ENCODE results near the gene DPP9. TPM values are rescaled to one million over a fixed set of nuclear protein-coding genes. Genes with fewer than 3 reads are reported as not detected.
"Not testable (repeated sequence)": the region's sequence is repeated elsewhere in the genome, so short reads cannot be mapped to it uniquely, and the experiment has no call there.

DPP9 gene
- polyA plus RNA-seq = 10 to 100 TPM; 18.6 to 36.4 (median 23.4) TPM

DNA sequence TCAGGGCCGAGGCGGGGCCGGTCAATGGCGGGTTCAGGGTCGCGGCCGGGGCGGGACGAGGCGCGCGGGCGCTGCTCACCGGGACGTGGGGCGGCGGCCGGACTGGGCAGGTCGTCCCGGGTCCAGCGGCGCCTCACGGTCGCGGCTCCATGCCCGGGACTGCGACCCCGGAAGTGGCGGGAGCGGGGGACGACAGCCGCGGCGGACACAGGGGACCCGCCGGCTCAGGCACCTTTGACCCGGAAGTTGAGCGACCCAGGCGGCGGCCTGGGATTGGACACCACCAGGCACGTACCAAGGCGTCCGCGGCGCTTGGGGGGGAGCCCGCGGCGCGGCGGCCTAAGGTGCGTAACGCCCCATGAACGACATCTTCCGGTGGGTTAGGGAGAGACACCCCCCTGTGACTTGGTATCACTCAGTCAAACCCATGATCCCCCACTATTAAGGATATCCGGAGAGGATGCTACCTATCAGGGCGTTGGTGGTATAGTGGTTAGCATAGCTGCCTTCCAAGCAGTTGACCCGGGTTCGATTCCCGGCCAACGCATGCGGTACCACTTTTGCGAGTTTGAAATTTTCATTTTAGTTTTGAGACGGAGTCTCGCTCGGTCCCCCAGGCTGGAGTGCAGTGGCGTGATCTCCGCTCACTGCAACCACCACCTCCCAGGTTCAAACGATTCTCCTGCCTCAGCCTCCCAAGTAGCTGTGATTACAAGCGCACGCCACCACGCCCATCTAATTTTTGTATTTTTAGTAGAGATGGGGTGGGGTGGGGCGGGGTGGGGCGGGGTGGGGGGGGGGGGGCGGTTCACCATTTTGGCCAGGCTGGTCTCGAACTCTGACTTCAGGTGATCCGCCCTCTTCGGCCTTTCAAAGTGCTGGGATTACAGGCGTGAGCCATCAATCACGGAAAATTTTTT is at the start of gene DPP9:
Gene DPP9, minus strand, starts transcription at position 248 of the 920 bp plus-strand sequence. CDS start 3,936 bp downstream, outside the sequence.
- WGBS, 3 donors = 0 to 1% (median 0%) methylated on average over 76 to 79 of the region's 79 CpGs
- peak within 1 kb of the TSS; percentile 63 for H3K27ac ChIP-seq (ENCODE audit: low read depth, low read length)

DNA sequence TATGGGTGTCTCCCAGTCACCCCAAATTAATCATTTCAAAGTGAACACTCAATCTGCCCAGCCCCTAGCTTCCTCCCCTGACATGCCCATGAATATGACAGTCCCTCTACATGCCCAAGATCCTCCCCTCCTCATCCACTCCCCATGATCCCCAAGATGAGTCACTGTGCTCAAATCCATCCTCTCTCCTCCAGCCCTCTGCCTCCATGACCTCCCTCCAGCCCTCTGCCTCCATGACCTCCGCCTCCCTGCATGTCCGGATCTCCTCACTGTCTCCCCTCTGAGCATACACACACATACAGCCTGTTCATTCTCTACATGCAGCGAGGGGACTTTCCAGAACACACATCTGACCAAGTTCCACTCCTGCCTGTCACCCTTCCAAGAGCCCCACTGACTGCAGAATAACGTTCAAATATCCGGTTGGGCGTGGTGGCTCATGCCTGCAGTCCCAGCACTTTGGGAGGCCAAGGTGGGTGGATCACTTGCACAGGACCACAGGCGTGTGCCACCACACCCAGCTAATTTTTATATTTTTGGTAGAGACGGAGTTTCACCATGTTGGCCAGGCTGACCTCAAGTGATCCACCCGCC is 49.5 kb upstream of the DPP9 start:
- 54 to 64% (median 59%) methylated on average over 9 of the region's 9 CpGs for WGBS, 3 donors
- H3K27ac ChIP-seq (ENCODE audit: low read depth, low read length) = no peak overlapping the region

DNA sequence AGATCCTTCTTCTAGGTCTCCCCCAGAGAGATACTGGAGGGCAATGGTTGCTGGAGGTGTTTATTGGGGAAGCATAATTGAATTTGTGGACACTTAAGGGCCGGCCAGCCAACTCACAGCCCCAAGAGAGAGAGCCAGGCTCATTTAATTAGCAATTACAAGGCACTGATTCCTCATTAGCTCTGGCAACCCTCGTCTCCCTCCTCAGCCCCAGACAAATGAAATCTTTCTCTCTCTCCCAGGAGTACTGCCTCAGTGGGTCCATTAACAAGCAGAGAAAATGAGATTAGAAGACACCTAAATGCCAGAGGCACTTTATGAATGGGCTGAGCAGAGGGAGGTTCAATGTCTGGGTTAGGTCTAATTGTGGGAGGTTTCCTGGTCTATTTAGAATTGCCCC is 48.9 kb upstream of the DPP9 start:
- WGBS, 3 donors = 22 to 44% (median 34%) methylated on average over 2 of the region's 2 CpGs

DNA sequence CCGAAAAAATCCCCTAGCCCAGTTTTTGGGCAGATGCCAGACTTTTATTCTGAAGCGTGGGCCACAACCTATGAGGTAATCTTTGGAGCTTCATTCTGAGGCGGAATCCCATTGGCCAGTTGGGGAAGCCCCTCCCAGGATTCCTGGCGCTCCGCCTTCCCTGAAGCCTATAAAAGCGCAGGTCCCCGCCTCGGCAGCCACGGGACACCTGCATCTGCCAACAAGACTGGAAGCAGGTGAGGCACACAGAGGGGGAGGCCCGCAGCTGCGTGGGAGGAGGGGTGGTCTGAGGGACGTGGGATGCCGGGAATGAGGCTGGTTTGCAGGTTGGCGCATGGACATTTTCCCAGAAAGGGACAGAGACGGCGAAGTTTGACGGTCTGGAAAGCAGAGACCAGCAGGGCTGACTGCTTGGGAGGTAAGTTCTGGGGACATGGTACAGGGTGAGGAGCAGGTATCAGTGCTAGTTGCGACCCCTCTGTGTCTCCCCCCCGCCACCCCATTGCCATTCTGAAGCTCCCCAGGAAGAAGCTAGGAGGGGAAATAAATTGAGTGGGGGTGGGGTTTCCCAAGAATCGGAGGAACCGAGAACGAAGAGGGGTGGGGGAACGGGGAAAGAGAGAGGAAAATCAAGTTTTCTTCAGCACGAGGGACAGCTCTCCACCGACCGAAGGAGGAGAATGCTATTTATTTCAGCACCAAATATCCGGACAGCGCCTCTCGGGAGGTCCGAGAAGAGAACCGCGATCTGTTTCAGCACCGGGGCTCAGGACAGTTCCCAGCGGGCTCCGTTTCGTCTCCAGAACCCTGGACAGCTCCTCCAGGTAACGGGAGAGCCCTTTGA is 45.5 kb upstream of the DPP9 start:
- 9 to 11% (median 9%) methylated on average over 37 of the region's 37 CpGs for WGBS, 3 donors
- H3K27ac ChIP-seq (ENCODE audit: low read depth, low read length) = no peak overlapping the region

More for the DNA sequence above, 48.9 kb upstream of the DPP9 start:
- H3K27ac ChIP-seq (ENCODE audit: low read depth, low read length) = no peak overlapping the region

DNA sequence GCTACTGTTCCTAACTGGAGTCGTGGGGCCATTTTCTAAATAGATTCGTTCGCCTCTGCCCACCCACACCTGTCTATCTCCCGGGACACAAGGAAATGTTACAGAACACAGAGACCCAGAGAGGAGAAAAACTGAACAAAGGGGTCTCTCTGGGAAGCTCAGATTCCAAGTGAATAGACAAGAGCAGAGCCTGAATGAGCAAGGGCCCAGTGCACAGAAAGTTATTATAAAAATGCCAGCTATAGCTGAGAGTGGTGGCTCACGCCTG is 40.7 kb upstream of the DPP9 start:
- WGBS, 3 donors = 50 to 72% (median 69%) methylated on average over 5 of the region's 5 CpGs
- no peak overlapping the region for H3K27ac ChIP-seq (ENCODE audit: low read depth, low read length)

DNA sequence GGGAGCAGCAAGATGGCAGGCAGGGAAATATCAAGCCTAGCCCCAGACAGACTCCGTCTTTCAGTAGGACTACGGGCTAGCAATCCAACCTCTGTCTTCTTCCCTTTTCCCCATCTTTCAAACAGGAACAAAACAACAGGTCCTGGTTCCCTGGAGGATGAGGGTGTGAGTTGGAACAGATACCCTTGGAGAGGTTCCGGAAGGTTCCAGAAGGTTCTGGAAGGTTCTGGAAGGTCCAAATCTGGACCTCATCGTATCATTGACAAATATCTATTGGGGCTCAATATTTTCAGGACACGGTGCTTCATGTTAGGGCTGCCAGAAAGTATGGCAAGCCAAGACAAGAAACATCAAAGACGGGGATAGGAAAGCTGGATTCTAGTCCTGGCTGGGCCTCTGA is 39.4 kb upstream of the DPP9 start:
- 80 to 84% (median 82%) methylated on average over 6 of the region's 6 CpGs for WGBS, 3 donors
- no peak overlapping the region for H3K27ac ChIP-seq (ENCODE audit: low read depth, low read length)

DNA sequence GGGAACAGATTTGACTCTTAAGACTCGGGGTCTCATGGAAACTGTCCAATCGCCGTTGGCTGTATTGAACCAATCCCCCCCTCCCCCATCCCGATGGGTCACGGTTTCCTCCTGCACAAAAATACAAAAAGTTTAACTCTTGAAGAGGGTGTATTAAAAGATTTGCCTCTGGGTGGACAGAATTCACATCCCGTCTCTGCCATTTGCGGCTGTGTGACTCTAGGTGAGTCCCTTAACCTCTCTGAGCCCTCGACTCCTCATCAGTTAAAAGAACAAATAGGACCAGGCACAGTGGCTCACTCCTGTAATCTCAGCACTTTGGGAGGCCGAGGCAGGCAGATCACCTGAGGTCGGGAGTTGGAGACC is 36.6 kb upstream of the DPP9 start:
- 29 to 40% (median 38%) methylated on average over 10 of the region's 10 CpGs for WGBS, 3 donors
- H3K27ac ChIP-seq (ENCODE audit: low read depth, low read length) = no peak overlapping the region

DNA sequence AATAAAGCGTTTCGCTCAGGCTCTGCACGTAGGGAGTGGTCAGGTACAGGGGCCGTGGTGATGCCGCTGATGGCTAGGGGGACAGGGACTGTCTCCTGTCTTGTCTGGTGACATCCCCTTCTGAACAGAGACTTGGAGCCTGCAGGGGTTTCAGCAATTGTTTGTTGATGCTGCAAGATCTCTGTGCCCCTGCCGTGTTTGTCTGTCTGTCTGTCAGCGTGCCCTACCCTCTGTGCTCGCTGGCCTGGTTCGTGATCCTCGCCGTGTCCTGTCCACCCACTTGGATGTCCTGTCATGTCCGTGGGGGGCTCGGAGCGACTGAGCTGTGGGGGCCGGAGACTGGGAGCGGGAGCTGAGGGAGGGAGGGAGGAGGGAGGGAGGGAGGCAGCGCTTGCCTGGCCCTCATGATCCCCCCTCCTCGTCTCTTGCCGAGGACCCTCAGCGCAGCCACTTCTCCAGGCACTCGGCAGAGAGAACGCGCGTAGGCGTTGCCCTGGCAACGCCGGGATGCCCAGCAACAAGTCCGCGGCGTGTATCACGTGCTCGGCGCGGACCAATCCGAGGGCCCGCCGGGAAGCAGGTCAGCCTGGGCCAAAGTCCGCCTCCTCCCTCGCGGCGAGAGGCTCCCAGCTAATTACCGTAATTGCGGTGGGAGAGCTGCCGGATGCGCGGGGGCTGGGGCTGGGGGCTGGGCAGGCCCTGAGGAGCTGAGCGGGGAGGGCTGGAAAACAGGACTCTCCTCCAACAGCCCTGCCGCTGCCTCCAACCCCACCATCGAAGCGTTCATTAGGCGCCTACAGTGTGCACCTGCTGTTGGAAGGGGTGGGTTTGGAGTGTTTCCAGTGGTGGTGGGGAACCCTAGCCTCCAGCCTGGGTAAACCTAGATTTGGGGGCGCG is 36.0 kb upstream of the DPP9 start:
- no peak overlapping the region for H3K27ac ChIP-seq (ENCODE audit: low read depth, low read length)
- 2 to 3% (median 2%) methylated on average over 47 to 53 of the region's 53 CpGs for WGBS, 3 donors

DNA sequence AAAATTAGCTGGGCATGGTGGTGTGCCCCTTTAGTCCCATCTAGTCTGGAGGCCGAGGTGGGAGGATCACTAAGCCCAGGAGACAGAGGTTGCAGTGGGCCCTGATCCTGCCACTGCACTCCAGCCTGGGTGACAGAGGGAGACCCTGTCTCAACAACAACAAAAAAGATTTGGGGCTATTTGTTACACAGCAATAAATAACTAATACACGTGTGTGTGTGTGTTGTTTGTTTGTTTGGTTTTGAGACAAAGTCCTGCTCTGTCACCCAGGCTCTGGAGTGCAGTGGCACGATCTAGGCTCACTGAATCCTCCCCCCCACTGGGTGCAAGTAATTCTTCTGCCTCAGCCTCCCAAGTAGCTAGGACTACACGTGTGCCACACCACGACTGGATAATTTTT is 35.0 kb upstream of the DPP9 start:
- 66 to 82% (median 73%) methylated on average over 5 of the region's 5 CpGs for WGBS, 3 donors
- no peak overlapping the region for H3K27ac ChIP-seq (ENCODE audit: low read depth, low read length)

DNA sequence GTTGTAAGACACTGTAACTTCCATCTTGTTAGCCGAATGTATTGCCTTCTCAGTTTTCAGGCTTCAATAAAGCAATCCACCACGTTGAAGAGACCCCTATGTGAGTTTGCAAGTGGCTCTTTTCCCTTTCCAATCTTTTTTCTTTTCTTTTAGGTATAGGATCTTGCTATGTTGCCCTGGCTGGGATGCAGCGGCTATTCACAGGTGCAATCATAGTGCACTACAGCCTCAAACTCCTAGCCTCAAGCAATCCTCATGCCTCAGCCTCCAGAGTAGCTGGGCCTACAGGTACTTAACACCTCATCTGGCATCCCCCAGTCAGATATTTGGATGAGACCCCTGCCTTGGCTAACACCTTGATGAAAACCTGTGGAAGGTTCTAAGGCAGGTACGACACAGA is 34.4 kb upstream of the DPP9 start:
- H3K27ac ChIP-seq (ENCODE audit: low read depth, low read length) = no peak overlapping the region
- 79 to 81% (median 80%) methylated on average over 4 of the region's 4 CpGs for WGBS, 3 donors

DNA sequence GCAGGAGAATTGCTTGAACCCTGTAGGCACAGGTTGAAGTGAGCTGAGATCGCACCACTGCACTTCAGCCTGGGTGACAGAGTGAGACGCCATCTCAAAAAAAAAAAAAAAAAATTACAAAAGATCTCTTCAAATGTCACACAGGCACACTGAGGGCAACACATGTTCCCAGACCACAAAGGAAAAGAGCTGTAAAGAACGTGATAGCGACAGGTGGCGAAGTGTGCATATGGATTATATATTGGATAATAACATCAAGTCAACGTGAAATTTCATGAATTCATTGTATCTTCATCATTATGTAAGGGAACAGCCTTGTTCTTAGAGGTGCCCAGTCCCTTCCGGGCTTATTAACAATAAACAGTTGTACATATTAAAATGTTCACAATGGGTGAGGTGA is 31.8 kb upstream of the DPP9 start:
- WGBS, 3 donors = 78 to 90% (median 86%) methylated on average over 7 of the region's 7 CpGs
- no peak overlapping the region for H3K27ac ChIP-seq (ENCODE audit: low read depth, low read length)

DNA sequence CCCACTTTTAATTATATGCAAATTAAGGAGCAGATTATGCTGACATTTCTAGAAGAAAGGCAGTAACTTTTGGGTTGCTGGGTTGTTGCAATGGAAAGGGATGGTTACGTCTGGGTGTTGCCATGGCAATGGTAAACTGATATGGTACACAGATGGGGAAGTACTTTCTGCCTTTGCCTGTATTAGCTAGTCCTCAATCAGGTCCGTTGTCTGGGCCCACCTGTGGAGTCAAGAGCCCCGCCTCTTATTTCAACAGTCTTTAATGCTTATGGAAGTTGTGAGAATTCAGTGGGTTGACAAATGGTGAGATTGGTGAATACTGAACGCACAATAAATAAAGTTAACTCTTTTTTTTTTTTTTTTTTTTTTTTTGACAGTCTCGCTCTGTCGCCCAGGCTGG is 30.6 kb upstream of the DPP9 start:
- no peak overlapping the region for H3K27ac ChIP-seq (ENCODE audit: low read depth, low read length)
- 60 to 70% (median 70%) methylated on average over 4 to 6 of the region's 6 CpGs for WGBS, 3 donors

DNA sequence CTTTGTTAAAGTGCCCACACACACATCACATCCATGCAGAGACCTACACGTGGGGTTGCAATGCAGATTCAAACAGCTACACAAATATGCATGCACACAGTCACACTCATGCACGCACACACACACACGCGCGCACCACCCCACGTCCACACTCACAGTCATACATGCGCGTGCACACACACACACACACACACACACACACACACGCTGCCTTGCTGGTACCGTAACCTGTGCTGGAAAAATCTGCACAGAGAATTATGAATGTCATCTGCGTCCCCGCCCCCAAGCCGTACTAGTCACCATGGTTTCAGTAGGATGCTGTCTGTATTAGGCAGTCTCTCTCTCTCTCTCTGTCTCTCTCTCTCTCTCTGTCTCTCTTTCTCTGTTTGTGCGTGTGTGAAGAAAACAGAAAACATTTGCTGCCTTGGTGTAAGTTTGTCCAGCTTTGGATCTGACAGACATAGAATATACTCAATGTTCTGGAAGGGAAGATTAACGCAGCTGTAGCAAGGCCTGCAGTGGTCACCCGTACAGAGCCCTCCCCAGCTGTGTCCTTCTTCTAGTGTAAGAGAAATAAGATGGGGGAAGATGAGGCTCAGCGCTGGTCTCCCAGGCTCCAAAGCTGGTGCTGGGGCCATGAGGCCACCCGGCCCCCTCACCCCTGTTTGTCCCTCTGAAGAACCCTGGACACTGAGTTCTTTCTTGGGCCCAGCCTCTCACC is 26.4 kb upstream of the DPP9 start:
- 69 to 77% (median 75%) methylated on average over 18 of the region's 18 CpGs for WGBS, 3 donors
- H3K27ac ChIP-seq (ENCODE audit: low read depth, low read length) = no peak overlapping the region

DNA sequence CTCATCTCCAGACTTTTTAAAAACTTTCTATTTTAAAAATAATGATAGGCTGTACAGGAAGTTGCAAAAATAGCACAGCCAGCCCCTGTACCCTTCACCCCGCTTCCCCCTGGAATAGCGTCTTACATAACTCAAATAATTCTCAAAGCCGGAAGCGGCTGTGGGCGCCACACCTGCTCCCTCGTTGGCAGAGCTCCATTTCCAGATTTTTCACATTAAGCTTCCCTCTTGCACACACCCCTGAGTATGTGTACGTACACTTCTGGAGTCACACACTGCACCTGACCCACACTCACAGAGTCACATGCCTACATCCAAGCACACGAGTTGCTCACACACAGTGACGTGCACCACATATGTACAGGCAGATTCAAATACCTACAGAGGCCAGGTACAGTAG is 24.9 kb upstream of the DPP9 start:
- 36 to 43% (median 43%) methylated on average over 9 of the region's 9 CpGs for WGBS, 3 donors
- no peak overlapping the region for H3K27ac ChIP-seq (ENCODE audit: low read depth, low read length)

DNA sequence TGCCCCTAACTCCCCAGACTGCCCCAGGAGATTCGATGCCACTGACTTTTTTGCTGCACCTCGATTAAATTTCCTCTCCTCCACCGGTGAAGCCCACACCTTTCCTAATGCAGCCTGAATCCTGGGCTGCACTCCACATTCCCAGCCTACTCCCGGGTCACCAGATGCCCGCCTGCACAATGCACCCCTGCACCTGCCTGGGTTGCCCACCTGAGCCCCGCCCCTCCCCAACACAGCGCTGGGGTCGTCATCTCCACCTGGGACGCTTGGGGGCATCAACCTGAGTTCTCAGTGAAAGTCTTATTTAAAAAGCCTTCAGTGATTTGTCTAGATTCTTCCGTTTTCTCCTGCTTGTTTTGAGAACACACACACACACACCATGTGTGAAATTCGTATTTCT is 24.5 kb upstream of the DPP9 start:
- WGBS, 3 donors = 30 to 42% (median 41%) methylated on average over 11 of the region's 11 CpGs
- H3K27ac ChIP-seq (ENCODE audit: low read depth, low read length) = no peak overlapping the region

DNA sequence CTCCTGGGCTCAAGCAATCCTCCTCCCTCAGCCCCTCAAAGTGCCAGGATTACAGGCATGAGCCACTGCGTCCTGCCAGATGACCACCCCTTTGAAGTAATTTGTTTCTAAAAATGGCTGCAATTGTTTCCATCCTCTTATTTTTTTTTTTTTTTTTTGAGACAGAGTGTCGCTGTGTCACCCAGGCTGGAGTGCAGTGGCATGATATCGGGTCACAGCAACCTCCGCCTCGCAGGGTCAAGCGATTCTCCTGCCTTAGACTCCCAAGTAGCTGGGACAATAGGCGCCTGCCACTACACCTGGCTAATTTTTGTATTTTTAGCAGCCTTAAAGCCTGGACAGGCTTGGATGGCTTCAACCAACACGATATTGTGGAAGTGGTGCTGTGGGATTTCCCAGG is 22.3 kb upstream of the DPP9 start:
- no peak overlapping the region for H3K27ac ChIP-seq (ENCODE audit: low read depth, low read length)
- WGBS, 3 donors = 72 to 77% (median 72%) methylated on average over 8 of the region's 8 CpGs

DNA sequence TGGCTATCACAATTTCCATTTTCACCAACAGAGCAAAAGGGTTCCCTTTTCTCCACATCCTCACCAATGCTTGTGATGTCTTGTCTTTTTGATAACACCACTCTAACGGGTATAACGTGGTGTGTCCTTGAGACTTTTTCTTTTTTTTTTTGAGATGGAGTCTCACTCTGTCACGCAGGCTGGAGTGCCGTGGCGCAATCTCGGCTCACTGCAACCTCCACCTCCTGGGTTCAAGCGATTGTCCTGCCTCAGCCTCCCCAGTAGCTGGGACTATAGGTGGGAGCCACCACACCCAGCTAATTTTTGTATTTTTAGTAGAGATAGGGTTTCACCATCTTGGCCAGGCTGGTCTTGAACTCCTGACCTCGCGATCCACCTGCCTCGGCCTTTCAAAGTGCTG is 21.5 kb upstream of the DPP9 start:
- WGBS, 3 donors = 63 to 70% (median 63%) methylated on average over 10 of the region's 10 CpGs
- H3K27ac ChIP-seq (ENCODE audit: low read depth, low read length) = not testable (repeated sequence)
